HG03378 (cell line): ENCODE results near the gene IRF8.

ENCODE experiments used
- ATAC-seq: cut with Tn5 transposase; IDR thresholded peaks from one replicate; pipeline ENCODE4 v1.9.1; 2021; ENCODE audit warnings: mild to moderate bottlenecking, moderate library complexity; ENCODE audit not compliant: unreplicated experiment

Gene IRF8

DNA sequence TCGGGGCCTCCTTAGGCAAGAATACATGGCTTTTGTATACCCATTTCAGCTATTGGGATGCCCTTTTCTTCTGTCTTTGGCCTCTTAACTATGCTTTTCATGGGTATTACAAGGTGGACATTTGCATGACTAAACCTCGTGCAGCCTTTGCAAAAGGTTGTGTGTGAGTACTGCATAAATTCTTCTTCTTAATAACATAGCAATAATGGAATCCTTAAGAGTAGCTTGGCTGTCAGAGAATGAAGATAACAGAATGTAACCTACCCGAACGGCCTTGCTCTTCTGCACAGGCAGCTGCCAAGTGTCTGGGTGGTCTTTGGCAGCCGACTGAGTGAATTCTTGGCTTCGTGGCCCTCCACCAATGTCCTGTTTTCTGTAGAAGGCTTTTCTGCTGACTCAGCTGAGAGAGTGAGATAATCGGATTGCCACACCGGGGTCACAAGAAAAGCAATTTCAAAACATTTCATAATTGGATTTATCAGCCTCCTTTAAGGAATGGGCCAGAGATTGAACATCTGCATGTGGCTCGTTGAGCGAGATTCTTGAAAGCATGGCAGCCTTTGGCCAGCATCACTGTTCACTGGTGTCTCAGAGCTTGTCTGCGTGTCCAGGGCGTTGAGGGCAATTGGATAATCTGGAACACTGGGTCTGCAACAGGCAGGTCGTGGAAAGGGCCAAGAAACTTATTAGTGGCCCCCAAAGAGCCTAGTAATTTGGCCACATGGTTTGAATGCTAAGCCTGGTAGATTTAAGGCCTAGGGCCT lies 13.4 kb downstream of the IRF8 start:
- no peak for ATAC-seq

DNA sequence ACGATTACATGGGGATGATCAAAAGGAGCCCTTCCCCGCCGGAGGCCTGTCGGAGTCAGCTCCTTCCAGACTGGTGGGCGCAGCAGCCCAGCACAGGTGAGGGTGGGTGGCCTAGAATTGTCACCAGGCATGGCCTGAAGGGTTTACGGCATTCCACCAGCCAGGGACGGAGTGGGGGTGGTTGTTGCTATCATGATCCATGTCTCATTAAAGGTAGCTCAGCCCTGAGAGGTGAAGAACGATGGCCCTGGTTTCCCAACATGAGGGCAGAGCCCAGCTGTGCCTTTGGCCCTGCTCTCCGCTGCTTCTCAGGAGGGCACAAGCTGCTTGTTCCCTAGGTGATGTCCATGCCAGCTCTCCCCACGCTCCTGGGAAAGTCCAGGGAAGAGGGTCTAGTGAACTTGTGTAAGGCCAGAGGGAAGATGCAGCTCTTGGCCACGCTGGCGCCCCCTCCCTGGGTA lies 14.2 kb downstream of the IRF8 start:
- ATAC-seq: no peak

DNA sequence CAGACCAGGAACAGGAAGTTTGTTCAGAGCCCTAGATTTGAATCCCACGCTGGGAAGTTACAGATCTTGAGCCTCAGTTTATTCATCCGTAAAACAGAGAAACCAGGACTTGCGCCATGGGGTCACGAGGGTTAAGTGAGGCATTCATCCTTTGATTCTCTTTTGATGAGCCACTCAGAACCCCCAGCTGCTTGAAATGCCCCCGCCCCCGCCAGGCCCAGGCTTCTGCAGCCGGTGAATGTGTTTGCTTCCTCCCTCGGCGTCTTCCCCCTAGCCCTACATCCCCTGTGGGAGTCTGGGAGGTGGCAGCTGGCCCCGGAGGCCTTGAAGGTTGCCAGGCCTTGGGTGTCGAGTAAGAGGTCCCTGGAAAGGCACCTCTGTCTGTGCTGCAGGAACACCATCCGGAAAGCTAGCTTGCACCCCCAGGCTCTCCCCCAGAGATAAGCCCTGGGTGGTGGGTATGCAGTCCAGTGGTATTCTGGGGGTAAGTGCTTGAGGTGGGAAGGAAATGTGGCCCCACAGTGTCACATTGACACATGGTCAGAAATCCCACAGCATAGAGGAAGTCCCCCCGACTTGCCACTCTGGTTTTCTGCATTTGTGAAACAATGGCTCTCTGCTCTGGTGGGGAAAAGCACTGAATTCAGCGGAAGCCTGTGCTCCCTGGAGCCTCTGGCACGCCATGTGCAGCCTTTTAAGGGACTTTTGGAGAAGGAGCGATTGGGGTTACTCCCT lies 14.9 kb downstream of the IRF8 start:
- ATAC-seq: no peak

- ATAC-seq: no peak
These were observed 15.4 kb downstream of the IRF8 start for GRCh38 chr16:85914423-85914794.

- ATAC-seq: no peak
These were observed 16.3 kb downstream of the IRF8 start for GRCh38 chr16:85915125-85915845.

DNA sequence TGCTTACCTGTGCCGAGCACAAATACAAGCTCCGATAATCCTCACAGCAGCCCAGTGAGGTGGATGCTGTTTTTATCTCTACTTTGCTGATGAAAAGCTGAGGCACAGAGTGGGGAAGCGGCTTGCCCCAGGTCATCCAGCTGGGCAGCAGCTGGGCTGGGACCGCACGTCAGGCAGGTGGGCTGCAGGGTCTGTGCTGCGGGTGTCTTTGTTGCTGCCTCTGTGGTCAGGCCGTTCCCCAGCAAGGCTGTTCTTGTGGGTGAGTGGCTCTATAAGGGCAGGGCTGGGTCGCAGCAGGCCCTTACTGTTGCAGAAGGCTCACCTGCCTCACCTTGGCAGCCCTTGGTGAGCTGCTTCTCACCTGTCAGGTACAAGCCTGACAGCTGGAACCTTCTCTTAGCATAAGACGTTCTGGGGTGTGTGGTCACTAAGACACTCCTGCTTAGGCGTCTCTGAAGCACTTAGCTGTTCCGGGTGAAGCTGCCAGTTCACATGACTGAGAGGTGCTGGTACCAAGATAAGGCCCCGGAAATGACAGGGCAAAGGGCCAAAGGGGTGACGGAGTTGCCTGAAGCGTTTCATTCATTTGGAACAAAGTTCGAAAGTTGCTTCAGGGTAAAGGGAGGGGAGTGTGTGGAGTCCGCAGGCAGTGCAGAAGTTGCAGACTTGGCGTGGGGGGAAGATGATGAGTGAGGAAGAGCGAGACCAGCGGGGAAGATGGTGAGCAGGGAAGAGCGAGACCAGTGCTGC lies 17.4 kb downstream of the IRF8 start:
- no peak for ATAC-seq

DNA sequence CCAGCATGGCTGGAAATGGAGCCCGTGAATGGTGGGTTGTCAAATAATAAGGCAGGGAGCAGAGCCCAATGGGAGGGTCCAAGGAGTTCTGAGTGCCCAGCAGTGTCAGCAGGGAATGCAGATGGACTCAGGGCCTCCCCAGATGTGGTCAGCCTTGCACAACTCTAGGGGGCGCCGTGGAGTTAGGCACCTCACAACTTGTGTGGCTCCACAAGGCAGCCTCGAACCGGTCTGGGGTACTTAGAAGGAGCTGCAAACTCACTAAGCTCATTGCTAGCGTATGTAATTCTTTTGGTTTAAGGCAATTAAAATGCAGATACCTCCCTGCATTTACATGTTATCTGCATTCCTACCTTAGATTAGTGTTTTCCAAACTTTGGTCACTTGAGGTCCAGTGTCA lies 18.1 kb downstream of the IRF8 start:
- ATAC-seq: no peak

DNA sequence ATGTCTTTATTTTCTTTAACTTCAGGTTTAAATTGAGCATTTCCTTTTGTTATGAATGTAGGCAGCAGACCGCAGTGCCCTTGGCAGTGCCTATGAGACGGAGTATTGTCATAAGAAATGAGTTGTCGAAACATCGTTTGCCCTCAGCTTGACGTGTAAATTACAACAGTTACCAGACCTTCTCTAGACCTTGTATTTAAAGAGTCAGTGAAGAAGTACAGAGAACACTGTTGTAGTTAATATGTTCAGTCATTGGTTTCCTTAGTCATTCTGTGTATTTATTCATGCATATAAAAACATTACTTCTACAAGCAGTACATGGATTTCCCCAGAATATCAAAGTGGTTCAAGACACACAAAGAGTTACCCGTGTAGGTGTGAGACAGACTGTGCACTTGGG lies 19.0 kb downstream of the IRF8 start:
- ATAC-seq: no peak

DNA sequence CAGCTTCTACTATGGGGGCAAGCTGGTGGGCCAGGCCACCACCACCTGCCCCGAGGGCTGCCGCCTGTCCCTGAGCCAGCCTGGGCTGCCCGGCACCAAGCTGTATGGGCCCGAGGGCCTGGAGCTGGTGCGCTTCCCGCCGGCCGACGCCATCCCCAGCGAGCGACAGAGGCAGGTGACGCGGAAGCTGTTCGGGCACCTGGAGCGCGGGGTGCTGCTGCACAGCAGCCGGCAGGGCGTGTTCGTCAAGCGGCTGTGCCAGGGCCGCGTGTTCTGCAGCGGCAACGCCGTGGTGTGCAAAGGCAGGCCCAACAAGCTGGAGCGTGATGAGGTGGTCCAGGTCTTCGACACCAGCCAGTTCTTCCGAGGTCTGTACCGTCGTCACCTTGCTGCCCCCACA lies 19.5 kb downstream of the IRF8 start:
- ATAC-seq: no peak

DNA sequence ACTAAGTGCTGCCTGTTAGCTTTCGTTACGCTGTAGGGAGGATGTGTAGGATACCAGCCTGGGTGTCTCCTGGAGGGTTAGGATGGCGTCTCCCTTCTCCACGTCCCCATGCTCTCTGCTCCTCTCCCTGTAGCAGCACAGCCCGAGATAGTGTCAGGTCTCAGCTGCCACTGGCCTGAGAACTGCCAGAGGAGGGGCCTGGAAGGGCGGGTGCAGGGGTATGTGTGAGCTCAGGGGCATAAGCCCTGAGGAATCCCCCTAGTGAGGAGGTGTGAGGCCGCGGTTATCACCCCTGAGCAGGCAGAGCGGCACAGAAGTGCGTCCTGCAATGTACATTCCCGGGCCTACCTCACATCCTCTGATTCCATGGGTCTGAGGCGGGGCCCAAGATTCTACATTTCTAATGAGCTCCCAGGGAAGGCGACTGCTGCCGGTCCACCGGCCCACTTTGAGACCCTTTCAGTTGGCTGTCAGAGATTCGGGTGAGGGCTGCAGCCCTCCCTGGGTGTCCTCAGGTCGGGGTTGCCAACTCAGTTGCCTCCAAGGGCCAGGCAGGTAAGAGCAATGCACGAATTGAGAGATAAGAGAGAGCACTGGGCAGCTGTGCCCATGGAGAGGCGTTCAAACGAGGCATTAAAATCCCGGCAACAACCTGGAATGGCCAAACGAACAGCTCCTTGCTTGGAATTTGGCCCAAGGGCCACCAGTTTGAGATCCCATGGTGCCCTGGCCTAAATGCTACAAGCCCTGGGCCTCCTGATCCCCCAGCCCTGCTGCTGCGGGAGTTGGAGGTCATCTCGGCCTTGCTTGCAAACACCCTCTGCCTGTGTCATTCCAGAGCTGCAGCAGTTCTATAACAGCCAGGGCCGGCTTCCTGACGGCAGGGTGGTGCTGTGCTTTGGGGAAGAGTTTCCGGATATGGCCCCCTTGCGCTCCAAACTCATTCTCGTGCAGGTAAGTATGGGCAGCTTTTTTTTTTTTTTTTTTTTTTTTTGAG lies 20.6 kb downstream of the IRF8 start:
- ATAC-seq: no peak

DNA sequence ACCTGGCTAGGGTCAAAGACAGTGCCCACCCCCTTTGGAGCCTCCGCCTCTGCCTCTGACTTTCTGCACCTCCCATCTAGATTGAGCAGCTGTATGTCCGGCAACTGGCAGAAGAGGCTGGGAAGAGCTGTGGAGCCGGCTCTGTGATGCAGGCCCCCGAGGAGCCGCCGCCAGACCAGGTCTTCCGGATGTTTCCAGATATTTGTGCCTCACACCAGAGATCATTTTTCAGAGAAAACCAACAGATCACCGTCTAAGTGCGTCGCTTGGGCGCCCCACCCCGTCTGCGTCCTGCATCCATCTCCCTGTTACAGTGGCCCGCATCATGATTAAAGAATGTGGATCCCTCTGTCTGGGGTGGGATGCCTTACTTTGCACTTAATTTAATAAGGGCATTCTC lies 22.1 kb downstream of the IRF8 start:
- no peak for ATAC-seq

DNA sequence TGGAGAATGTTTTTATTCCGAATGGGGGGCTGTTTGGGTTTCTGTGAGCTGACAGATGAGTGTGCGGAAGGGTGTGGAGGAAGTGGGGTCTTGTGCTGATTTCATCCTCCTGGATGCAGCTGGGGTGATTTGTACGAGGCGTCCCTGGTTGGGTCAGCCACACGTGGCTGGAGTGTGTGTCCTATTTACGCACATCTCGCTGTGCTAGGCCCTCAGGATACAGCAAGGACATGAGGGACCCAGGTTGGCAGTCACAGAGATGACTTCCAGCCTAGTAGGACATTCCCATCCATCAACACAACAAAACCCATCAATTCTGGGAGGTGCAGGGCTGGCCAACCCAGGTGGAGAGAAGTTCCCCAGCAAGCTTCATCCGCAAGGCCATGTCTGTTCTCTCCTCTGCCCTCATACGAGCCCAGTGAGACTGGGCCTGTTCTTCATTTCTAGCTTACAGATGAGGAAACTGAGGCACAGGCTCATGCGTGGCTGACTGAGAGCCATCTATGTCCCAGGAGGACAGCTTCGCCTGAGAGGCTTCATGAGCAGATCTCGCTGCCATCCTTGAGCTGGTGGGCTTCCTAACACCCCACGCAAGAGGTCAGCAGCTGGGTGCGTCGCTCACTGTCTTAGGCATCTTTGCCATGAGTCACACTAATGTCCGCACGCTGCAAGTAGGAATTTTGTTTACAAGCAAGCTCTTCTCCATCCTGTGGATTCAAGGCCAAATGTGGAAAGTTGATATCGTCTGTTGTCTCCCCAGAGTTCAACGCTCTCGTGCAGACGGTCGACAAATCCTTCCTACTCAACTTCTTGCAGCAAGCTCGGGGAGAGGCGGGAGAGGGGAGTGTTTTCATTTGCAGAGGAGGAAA lies 24.4 kb downstream of the IRF8 start:
- no peak for ATAC-seq

- ATAC-seq: no peak
These were observed 25.7 kb downstream of the IRF8 start for GRCh38 chr16:85924675-85925074.

DNA sequence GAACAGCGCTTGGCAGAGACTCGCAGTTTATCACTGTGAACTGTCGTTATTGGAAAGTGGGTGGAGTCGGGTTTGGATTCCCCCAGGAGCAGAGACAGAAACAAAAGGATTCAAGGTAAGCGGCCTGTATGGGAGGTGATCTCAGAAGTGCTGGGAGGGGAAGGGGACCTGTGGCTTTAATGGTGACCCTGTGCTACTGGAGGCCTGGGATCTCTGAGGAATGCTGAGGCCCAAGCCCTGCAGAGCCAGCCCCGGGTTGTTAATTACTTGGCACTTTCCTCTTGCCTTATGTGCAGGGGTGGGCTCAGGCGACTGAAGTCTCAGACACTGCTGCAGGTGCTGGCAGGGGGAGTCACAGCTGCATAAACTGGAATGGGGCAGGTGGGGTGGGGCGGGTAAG lies 27.4 kb downstream of the IRF8 start:
- ATAC-seq: no peak

- no peak for ATAC-seq
These were observed 28.4 kb downstream of the IRF8 start for GRCh38 chr16:85927371-85927770.

DNA sequence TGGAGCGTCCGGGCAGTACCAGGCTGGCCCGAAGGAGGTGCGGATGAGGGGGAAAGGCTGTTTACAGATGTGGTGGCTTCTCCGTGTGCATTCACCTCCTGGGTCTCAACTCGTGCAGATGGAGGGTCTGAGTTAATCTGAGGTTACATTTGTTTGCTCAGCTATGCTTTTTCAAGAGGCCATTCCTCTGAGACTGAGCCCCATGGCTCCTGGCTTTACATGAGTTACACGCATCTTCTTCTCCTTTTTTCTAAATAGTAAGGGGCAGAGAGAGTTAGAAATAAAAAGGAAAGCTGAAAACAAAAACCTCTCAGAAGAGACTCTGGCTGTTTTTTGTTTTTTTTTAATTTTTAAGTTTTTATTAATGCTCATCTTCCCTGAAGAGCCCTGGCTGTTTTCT lies 29.0 kb downstream of the IRF8 start:
- ATAC-seq: no peak

- no peak for ATAC-seq
These were observed 29.4 kb downstream of the IRF8 start for GRCh38 chr16:85928401-85928820.

GRCh38 chr16:85929259-85929721 lies 30.3 kb downstream of the IRF8 start:
- ATAC-seq: no peak

DNA sequence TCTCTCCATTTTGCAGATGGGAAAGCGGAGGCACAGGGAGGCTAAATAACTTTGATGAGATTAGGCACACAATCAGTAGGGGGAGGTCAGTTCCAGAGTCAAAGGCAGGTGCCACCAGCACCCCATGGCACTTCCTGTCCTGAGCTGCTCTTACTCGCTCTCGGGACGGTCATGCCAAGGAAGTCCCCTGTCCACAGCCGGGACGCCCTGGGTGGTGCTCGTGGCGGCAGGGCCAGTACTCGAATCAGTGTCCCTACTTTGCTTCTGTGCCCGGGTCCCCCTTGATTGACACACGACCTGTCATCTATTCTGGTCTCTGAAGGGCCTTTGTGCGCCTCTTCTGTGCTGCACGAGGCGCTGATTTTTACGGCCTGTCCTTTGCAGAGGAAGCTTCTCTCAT lies 31.3 kb downstream of the IRF8 start:
- no peak for ATAC-seq
